ENCODE data around the gene STUM.

STUM gene

DNA sequence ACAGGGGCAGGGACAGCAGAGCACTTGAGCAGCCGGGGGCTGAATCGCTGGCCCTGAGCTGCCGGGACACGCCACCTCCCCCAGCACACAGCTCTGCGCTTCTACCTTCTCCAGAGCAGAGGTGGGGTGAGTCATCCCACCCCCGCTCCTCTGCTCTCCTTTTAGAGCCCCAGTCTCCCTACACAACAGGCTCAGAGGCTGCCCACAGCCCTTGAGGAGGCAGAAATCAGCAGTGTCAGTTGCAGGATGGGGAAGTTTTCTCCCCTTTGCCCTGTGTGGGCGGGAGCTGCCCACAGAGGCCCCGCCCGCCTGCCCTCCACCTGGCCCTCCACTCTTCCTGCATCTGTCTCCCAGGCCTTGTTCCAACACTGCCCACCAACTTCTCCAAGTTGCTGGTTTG is 94.6 kb downstream of the STUM start:
- no peak for DNase-seq

DNA sequence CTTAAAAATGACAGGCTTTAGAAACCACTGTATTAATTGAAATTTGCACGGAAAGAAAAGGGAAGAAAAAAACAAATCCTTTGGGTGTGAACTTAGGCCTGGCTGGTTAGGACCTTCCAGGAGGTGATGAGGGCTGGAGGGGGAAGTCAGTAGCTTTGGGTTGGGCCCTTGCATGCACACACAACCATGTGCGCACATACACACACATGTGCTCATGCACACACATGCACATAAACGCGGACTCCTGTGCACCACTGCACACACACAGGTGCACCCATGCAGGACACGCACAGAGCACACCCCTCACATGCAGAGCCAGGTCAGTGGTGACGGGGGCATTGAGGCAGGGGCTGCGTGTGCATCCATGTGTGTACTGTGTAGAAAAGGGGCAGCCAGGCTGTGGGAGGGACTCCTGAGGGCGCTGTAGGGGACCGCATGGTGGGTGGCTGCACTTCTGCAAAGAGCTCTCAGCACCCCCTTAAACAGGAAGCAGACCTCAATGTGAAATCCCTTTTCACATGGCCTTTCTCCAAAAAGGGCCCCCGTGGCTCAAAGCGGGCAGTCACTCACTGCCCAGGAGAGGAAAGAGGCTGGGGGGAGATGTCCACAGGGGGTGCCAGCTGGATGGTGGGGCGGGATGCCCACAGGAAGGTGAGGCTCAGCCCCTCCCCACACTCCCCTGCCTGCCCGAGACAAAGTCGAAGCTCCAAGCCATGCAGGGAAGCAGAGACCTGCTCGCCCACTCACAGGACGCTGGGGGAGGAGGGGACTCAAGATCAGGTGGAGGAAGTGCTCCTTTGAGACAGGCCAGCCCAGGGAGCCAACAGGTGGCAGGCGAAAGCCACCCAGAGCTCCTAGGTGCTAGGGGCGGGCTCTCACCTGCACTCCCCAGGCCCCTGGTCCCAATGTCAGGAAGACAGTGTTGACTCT is 95.3 kb downstream of the STUM start:
- no peak for DNase-seq

DNA sequence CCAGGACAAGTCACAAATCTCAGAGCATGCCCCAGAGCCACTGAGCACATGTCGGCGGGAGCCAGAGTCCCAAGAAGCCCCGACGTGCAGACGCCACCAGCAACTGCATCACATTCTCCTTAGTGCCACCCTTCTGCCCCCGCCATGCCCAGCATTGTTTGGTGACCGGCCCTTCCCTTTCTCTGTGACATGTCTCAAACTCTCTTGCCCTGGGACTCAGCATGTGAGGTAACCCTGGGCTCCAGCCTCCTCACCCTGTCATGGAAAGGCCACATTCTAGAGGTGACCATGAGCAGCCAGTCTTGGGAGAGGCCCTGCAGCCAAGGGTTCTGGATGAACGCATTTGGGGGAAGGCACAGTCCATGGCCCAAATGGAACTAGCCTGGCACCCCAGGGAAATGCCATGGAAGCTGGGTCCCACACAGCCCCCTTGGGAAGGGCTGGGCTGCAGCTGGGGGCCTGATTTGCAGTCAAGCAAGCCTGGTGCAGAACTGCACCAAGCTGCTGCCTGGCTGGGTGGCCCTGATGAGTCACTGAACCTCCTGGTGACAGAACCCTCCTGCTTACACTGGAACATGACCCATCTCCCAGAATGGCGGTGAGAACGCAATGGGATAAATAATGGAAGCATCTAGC is 96.1 kb downstream of the STUM start:
- DNase-seq: no peak

GRCh38 chr1:226645279-226645976 is 96.9 kb downstream of the STUM start:
- no peak for DNase-seq

- DNase-seq: no peak
These were observed 97.7 kb downstream of the STUM start for GRCh38 chr1:226646026-226646869.

- DNase-seq: no peak
These were observed 98.4 kb downstream of the STUM start for GRCh38 chr1:226646870-226647449.

DNA sequence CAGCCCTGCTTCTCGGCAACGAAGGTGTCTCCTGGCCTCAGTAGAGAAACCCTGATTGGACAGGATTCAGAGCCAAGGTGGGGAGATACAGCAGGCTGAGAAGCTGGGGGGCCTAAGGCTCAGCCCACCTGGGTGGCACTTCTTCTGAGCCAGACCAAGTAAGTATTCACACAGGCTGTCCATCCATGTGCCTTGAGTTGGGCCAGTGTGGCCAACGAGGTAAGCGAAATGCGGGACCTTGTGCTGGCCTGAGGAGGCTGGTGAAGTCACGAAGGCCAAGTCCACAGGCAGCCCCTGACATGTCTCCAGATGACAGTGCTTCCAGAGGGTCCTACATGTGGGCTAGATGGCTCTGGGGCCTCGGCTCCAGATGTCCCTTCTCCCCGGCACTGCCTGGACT is 99.2 kb downstream of the STUM start:
- no peak for DNase-seq

DNA sequence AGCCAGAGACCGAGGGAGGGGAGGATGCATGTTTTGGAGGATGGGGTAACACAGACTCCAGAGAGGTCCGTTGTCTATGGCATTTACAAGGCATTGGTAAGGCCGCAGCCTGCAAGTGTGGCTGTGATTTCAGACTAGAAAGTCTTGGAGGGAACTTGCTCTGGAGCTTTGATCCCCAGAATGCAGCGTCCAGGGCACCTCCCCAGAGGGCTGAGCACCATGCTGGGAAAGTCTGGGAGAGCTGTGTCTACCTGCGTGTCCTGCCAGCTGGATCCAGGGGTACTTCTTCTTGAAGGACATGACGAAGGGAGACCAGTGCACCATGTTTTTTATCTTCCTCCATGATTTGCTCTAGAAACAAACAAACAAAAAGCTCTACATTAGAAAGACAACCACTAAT is 99.9 kb downstream of the STUM start:
- no peak for DNase-seq

DNA sequence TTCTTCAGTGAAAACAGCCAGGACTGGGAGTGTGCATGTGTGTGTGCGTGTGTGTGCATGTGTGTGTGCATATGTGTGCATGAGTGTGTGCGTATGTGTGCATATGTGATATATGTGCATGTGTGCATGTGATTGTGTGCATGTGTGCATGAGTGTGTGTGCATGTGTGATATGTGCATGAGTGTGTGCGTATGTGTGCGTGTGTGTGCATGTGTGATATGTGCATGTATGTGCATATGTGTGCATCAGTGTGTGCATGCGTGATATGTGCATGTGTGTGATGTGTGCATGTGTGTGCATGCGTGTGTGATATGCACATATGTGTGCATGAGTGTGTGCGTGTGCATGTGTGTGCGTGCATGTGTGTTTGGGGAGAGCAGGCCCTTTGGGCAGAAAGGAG is 100.7 kb downstream of the STUM start:
- no peak for DNase-seq

- DNase-seq: peak; percentile 16
These were observed 101.2 kb downstream of the STUM start for GRCh38 chr1:226649780-226650179.

GRCh38 chr1:226650236-226650841 is 101.8 kb downstream of the STUM start:
- no peak for DNase-seq

DNA sequence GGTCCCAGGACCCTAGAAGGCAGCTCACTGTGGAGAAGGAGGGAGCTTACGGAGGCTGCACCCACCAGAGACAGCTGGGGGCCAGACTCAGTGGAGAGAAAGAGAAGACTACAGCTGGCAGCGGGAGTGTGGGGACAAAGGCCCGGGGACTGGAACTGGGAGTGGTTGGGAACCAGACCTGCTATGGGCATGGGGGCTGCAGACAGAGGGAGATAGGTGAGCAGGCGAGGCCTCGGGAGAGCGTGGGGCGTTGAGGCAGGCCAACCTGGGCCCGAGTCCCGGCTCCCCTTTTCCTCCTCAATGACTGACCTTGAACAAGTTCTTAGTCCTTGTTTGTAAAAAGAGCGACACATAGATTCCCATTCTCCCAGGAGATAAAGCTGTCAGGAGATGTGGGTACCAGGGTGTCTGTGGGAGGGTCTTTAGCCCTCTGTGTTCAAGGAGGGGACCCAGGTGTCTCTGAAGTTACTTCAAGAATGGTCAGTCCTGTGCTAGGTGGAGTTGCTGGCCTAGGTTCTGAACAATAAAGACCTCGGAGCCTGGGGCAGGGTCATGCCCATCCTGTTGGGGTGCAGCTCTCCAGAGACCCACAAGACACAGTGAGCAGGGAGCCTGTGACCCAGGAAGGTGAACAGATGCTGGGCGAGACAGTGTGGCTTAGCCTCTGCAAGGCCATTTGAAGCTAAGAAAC is 102.6 kb downstream of the STUM start:
- DNase-seq: no peak

GRCh38 chr1:226651732-226652105 is 103.2 kb downstream of the STUM start:
- DNase-seq: no peak

- no peak for DNase-seq
These were observed 104.0 kb downstream of the STUM start for GRCh38 chr1:226652613-226653012.

GRCh38 chr1:226653311-226653921 is 104.9 kb downstream of the STUM start:
- DNase-seq: no peak

- no peak for DNase-seq
These were observed 105.6 kb downstream of the STUM start for GRCh38 chr1:226654046-226654667.

DNA sequence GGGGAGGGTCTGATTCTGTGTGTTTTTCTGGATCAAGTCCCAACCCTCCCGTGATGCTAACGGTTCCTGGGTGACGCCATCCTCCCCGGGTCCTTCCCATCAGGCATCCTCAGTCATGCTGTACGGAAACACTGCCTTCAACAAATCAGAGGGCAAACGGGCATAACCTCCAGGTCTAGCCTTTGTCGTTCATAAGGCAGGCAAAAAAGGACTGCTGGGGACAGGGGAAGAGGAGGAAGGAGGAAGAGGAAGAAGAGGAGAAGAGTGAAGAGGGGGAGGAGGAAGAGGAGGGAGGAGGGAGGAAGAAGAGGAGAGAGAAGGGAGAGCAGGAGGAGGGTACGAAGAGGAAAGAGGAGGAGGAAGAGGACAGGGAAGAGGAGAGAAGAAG is 106.1 kb downstream of the STUM start:
- no peak for DNase-seq

GRCh38 chr1:226655251-226656163 is 106.9 kb downstream of the STUM start:
- no peak for DNase-seq

DNA sequence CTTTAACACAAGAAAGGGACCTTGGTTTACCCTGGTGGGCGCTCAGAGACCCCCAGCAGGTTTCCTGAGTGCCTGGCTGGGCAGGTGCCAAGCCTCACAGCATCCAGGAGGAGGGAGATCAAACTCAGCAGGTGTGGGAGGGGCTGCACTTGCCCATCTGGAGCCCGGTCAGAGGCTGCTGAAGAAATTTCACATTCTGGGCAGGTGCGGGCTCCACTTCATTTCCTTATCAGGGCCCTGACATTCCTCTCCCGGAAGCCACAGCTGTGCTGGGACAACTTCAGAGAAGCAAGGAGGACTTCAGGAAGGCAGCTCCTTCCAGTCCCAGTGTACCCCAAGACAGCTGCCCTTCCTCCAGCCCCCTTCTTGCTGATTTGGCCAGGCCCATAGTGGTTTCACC is 107.6 kb downstream of the STUM start:
- peak; percentile 27 for DNase-seq
